GM10248 (cell line): ENCODE data around the gene TEX48.

ENCODE experiments used
- CTCF ChIA-PET: fragments of 300-600 bp; sonication (Branson Sonifier 250); formaldehyde crosslinking; extraction: SDS; loops from one replicate; lab custom pipeline; 2021; ENCODE audit warnings: antibody characterized with exemption; lab: Yijun Ruan, JAX
- POLR2A ChIA-PET: fragments of 350-650 bp; sonication (Branson Sonifier 250); formaldehyde crosslinking; extraction: SDS; loops from one replicate; lab custom pipeline; 2020; ENCODE audit warnings: antibody characterized with exemption; lab: Yijun Ruan, JAX
- DNase-seq: peaks from one replicate; pipeline ENCODE4 v3.0.0; 2012; ENCODE audit errors: extremely low spot score
- CTCF ChIP-seq: IDR thresholded peaks from 2 replicates; pipeline ENCODE4 v1.5.1; 2012; ENCODE audit warnings: mild to moderate bottlenecking, low read depth; ENCODE audit errors: extremely low read depth, missing control alignments, control extremely low read depth

Gene TEX48

GRCh38 chr9:114626415-114627020 is 55.5 kb downstream of the TEX48 start:
- DNase-seq = no peak
- CTCF ChIA-PET = interaction anchor here (7.5 kb wide), 1 partner anchor 27 kb away, joined by 35 read pairs; no protein-coding TSS in a partner anchor
- POLR2A ChIA-PET = interaction anchor here (0.6 kb wide), 1 partner anchor 22 kb away, joined by 9 read pairs; no protein-coding TSS in a partner anchor
- no peak for TF ChIP-seq CTCF

- TF ChIP-seq CTCF = no peak
- CTCF ChIA-PET = interaction anchor here (1.0 to 1.5 kb wide), 5 partner anchors 13 to 56 kb away, joined by 3 to 5 read pairs (median 3); no protein-coding TSS in a partner anchor
- POLR2A ChIA-PET = no interaction called here
- DNase-seq = no peak
Observed at GRCh38 chr9:114624677-114625076, 57.3 kb downstream of the TEX48 start.

GRCh38 chr9:114621975-114622609 is 59.9 kb downstream of the TEX48 start:
- CTCF ChIA-PET = interaction anchor here (0.7 to 1.8 kb wide), 3 partner anchors 16 to 67 kb away, joined by 3 read pairs; no protein-coding TSS in a partner anchor
- DNase-seq = no peak
- no peak for TF ChIP-seq CTCF
- POLR2A ChIA-PET = no interaction called here

- TF ChIP-seq CTCF = no peak
- ChIA-PET CTCF (interaction anchor here (0.7 to 1.8 kb wide), 3 partner anchors 15 to 67 kb away, joined by 3 read pairs; no protein-coding TSS in a partner anchor), POLR2A (no interaction called here)
- DNase-seq = no peak
Observed at GRCh38 chr9:114621561-114621960, 60.4 kb downstream of the TEX48 start.

GRCh38 chr9:114619191-114619761 is 62.7 kb downstream of the TEX48 start:
- DNase-seq = peak; percentile 48
- ChIA-PET POLR2A (no interaction called here), CTCF (interaction anchor here (0.7 to 5.5 kb wide), 5 partner anchors 11 to 108 kb away, joined by 3 to 32 read pairs (median 3); no protein-coding TSS in a partner anchor)
- no peak for TF ChIP-seq CTCF
